ENCODE data around the gene BBS9.
"Not testable (repeated sequence)": the region's sequence is repeated elsewhere in the genome, so short reads cannot be mapped to it uniquely, and the experiment has no call there.

BBS9 gene

GRCh38 chr7:33276325-33276724 is 147.0 kb downstream of the BBS9 start:
- DNase-seq (ENCODE audit: low read depth): no peak

GRCh38 chr7:33276729-33277128 is 147.4 kb downstream of the BBS9 start:
- DNase-seq (ENCODE audit: low read depth): no peak

GRCh38 chr7:33278095-33278494 is 148.7 kb downstream of the BBS9 start:
- DNase-seq (ENCODE audit: low read depth): no peak

- DNase-seq (ENCODE audit: low read depth): no peak
Measured at GRCh38 chr7:33286501-33286900, 157.1 kb downstream of the BBS9 start.

DNA sequence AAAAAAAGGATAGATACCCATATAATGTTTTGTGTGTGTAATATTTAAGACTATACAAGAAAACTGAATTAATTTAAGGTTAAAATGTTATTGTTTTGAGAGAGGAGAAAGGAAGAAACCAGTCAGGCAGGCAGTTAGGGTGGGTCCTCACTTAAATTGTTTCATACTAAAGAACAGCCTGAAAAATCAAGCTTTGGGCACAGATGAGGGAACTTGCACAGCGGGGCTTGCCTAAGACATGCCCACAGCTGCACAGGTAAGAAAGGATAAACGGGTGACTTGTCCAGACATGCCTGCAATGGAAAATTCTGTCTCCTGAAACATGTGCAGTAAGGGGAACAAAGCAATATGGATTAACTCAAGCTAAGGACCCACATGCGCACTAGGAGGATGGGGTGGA is 158.4 kb downstream of the BBS9 start:
- no peak for DNase-seq (ENCODE audit: low read depth)

DNA sequence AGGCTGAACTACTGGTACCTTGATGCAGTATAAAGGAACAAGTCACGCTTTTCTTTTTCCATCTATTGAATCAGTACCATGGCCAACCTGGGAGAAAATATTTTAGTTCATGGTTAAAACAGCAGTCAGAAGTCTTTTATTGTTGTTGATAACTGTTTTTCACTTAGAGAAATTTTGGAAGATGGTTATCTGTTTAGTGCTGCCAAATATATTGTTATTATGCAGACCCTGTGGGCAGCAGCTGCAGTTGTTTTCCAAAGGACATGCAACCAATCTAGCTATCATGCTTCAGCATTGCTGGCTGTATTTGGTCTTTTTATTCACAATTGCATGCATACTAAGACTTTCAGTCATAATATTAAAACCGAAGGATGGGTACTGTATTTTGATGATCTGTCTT is 169.5 kb downstream of the BBS9 start:
- DNase-seq (ENCODE audit: low read depth): no peak

GRCh38 chr7:33299425-33299824 is 170.1 kb downstream of the BBS9 start:
- DNase-seq (ENCODE audit: low read depth): no peak

DNA sequence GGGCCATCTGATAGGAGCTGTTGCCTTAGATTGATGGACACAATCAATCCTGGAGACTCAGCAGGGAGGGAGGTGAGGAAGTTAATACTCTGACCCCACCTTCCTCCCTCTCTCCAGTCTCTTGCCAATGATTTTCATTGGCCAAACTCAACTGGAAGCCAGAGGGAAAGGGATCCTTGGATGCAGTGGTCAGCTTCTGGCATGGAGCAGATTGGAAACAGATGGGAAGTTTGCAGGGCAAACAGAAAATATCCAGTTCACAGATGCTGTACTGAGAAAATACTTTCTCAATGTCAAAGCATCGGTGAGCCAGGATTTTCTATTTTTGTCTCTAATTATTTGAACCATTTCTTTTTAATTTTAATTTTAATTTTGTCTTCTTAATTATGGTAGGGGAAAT is 170.8 kb downstream of the BBS9 start:
- no peak for DNase-seq (ENCODE audit: low read depth)

- no peak for DNase-seq (ENCODE audit: low read depth)
Measured at GRCh38 chr7:33300742-33301141, 171.4 kb downstream of the BBS9 start.

- not testable (repeated sequence) for DNase-seq (ENCODE audit: low read depth)
Measured at GRCh38 chr7:33303978-33304557, 174.7 kb downstream of the BBS9 start.

GRCh38 chr7:33307205-33307604 is 177.8 kb downstream of the BBS9 start:
- no peak for DNase-seq (ENCODE audit: low read depth)

DNA sequence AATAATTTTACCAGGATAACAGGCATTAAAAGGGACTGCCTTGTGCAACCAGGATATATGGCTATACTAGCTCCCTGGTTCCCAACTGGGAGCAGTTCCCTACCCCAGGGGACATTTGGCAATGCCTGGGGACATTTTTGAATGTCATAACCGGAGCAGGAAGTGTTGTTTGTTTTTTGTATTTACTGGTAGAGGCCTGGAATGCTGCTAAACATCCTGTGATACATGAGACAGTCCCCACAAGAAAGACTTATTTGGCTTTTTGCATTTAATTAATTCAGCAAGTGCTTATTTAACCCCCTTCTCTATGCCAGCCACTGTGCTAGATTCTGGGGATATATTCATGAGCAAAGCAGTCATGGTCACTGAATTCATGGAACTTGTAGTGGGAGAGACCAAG is 181.2 kb downstream of the BBS9 start:
- no peak for DNase-seq (ENCODE audit: low read depth)

- DNase-seq (ENCODE audit: low read depth): no peak
Measured at GRCh38 chr7:33325754-33326484, 196.6 kb downstream of the BBS9 start.

DNA sequence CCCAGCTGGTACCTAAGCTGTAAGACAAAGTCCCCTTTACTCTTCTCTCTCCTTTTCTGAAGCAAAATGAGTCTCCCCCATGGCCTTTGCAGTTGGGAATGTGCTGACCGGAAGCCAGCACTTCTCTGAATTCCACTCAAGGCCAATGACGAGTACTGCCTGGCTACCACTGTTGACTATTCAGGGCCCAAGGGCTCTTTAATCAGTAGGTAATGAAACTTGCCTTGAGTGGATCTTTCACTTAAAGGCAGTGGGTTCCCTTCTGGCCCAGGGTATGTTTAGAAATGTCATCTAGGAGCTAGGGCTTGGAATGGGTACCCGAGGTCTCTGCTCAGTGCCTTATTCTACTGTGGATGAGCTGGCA is 197.1 kb downstream of the BBS9 start:
- no peak for DNase-seq (ENCODE audit: low read depth)

DNA sequence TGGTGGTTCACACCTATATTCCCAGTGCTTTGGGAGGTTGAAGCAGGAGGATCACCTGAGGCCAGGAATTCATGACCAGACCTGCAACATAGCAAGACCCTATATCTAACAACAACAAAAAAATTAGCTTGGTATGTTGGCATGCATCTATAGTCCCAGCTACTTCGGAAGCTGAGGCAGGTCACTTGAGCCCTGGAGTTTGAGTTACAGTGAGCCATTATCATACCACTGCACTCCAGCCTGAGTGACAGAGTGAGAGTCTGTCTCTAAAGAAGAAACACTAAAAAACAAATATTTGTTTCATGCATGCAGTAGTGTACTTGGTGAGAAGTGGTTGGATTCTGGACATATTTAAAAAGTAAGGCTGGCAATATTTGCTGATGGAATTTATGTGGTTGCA is 198.1 kb downstream of the BBS9 start:
- DNase-seq (ENCODE audit: low read depth): no peak

DNA sequence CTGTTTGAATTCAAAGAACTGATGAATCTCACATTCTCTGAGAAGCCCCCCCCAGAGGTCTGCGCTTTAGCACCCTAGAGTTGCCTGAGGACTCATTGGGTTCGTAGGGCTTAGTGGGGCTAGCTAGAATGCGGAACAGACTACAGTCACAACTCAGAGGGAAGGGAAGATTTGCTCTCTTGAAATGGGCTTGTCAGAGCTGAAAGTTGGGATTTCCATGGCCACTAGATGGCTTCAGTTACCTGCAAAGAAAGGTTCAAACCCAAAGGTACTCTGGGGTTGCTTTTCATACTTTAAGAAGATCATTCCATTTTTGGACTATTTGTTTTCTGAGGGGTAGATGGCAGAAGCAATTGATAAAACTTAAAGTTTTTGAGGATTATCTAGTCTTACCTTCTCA is 205.0 kb downstream of the BBS9 start:
- DNase-seq (ENCODE audit: low read depth): no peak

- DNase-seq (ENCODE audit: low read depth): no peak
Measured at GRCh38 chr7:33336820-33337219, 207.5 kb downstream of the BBS9 start.

DNA sequence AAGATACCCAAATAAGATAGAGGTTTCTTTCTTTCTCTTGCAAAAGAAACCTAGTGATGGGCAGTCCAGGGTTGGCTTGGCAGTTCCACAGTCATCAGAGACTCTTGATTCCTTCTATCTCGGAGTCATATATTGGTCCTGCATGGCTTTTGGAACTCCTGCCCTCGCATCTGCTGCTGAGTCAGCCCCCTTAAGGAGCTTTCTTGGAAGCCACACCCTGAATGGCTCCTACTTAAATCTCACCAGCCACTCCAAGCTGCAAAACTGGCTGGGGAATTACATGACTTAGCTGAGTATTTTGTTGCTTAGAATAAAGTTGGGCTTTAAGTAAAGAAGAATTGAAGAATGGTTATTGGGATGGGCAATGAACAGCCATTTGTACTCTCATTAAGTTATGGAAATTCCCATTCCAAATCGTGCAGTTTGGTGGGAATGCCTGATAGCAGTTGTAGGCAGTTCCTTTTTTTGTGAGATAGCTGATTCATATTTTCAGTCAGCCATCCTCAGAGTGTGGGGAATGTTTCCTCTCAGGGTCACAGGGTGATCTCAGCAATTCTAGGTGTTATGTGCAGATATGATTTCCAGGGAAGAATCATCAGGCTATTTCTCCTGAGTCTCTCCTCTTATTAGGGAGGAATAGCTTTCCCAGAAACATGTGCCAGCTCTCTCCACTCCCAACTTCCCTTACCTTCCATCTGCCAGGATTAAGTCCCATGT is 209.9 kb downstream of the BBS9 start:
- DNase-seq (ENCODE audit: low read depth): no peak

DNA sequence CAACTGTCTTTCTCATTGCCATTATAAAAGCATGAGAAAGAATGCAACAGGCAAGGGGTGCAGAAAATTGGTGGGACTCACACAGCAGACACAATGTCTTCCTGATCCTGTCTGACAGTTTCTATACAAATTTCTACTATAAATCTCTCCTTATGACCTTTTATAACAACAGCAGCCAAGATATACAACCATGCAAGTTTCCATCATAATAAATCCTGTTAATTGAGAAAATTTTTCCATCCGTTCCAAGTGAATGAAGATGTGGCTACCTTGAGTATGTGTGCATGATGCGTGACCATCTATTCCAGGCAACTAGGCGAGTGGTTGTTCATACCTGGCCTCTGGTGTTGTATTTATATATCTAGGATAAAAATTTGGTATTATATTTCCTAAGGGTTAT is 216.7 kb downstream of the BBS9 start:
- no peak for DNase-seq (ENCODE audit: low read depth)

GRCh38 chr7:33350577-33350976 is 221.2 kb downstream of the BBS9 start:
- no peak for DNase-seq (ENCODE audit: low read depth)

DNA sequence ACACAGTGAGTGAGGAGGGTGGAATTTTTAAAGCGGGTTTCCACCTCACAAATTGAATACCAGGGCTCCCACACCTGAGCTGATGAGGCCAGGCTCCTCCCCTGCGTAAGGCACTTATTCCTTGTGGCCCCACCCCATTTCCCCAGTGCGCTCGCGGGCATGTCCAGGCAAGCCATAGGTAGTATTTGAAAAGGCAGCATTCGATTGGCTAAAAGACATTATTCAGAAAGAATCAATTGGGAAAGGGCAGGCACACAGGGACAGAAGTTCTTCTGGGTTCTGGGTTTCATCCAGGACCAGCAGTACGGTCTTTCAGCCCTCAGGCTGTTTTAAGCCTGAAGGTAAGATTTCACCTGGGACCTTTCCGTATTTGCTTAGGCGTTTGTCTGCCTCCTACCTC is 222.3 kb downstream of the BBS9 start:
- DNase-seq (ENCODE audit: low read depth): no peak

DNA sequence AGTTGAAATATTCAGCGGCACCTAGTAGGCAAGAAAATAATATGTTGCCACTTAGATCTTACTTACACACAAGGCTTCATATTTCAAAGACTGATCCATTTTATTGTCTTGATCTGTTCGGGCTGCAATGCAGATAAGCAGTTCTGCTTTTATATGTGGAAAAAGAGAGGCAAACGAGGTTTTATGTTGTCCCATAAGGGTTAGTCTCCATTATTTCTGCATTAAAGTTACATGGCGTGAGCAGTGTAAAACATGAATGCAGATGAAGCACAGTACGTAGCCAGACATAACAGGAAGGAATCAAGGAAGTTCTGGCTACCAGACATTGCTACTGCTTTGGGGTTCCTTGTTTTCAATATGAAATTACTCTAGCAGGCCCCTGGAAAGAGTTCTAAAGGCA is 224.8 kb downstream of the BBS9 start:
- DNase-seq (ENCODE audit: low read depth): no peak

DNA sequence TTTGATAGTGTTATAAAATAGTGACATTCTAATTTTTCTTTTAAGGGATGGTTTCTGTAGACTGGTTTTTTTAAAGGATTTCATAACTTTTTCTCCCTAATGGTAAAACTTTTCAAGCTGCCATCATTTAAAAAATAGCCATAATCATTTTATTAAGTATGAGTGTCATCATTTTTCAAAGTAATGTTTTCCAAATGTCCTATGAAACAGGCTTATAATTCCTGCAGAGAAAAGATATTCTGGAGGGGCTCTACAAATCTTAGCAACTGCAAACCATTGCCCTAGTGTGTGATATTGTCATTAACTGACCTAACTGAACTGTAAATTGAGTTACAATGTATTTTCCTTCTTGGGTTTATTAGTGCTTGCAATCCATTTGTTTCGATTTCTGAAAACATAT is 226.0 kb downstream of the BBS9 start:
- no peak for DNase-seq (ENCODE audit: low read depth)

DNA sequence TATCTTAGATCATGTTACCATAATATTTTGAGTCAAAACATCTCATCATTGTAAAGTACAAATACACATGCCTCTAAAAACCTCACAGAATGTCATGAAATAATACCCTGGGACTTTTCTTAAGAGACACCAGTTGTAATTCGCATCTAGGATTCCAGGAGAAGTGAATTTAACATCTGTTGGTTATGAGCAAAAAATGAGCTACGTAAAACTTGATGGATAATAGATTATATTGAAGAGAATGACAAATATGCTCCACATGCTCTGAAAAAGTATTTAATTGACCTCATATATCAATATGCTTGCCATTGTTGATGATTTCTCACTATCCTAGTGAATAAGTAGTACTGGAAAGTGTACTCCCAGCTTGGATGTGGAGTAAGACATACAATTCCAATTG is 227.0 kb downstream of the BBS9 start:
- no peak for DNase-seq (ENCODE audit: low read depth)
